Measurements from ENCODE around the gene TNRC6A.
"Not testable (repeated sequence)": the region's sequence is repeated elsewhere in the genome, so short reads cannot be mapped to it uniquely, and the experiment has no call there.

The TNRC6A gene

GRCh38 chr16:24846548-24847357 is 117.3 kb downstream of the TNRC6A start:
- no peak for DNase-seq

DNA sequence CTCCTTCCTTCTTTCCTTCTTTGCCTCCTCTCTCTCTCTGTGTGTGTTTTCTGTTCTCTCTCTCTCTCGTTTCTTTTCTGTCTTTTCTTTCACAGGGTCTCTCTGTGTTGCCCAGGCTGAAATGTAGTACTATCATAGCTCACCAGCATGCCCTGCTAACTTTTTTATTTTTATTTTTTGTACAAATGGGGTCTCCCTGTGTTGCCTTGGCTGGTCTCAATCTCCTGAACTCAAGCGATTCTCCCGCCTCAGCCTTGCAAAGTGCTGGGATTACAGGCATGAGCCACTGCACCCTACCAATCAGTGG is 117.9 kb downstream of the TNRC6A start:
- no peak for DNase-seq

- no peak for DNase-seq
These were observed 118.6 kb downstream of the TNRC6A start for GRCh38 chr16:24848065-24848464.

- no peak for DNase-seq
These were observed 120.2 kb downstream of the TNRC6A start for GRCh38 chr16:24849641-24850040.

DNA sequence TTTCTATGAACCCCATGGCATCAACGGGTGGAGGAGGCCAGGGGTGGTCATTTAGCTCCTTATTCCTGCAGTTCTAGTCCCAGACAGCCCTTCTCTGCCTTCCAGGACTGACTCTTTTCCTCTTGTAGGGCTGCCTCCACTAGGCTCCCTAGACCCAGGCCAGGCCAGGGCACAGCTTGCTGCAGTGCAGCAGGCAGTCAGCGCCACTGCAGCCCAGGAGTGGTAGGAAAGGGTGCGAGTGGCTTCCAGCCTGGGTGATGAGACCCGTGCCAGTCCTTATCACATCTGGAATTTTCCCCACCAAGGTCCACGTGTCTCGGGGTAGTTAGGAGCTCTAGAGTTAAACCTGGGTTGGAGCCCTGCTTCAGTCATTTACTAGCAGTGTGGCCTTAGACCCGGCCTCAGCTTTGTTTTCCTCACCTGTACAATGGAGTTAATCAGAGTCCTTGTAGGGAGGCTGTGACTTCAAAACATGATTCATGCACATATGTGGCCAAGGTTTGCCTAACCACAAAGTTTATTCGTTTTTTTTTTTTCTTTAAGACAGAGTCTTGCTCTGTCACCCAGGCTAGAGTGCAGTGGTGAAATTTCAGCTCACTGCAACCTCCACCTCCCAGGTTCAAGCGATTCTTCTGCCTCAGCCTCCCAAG is 121.0 kb downstream of the TNRC6A start:
- no peak for DNase-seq

GRCh38 chr16:24851700-24852099 is 122.2 kb downstream of the TNRC6A start:
- no peak for DNase-seq

GRCh38 chr16:24852281-24852721 is 122.8 kb downstream of the TNRC6A start:
- DNase-seq = no peak

DNA sequence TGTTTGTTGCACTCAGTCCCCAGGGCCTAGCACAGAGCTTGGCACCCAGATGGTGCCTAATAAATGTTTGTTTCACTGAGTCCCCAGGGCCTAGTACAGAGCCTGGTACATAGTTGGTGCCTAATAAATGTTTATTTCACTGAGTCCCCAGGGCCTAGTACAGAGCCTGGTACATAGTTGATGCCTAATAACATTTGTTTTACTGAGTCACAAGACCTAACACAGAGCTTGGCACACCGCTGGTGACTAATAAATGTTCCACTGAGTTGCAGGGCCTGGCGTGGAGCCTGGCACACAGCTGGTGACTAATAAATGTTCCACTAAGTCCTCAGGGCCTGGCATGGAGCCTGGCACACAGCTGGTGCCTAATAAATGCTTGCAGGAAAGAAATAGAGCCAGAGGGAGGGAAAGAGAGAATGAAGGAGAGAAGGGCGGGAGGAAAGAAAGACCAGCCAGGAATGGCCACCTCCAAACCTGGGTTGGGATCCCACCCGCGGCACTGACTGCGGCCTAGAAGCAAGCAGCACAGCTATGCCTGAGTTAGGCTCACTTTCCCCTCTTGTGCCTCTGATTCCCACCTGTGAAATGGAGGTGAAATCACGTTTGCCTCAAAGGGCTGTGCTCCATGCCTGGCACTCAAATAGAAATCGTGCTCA is 123.8 kb downstream of the TNRC6A start:
- no peak for DNase-seq

- DNase-seq = no peak
These were observed 124.4 kb downstream of the TNRC6A start for GRCh38 chr16:24853830-24854229.

GRCh38 chr16:24854607-24855171 is 125.2 kb downstream of the TNRC6A start:
- no peak for DNase-seq

DNA sequence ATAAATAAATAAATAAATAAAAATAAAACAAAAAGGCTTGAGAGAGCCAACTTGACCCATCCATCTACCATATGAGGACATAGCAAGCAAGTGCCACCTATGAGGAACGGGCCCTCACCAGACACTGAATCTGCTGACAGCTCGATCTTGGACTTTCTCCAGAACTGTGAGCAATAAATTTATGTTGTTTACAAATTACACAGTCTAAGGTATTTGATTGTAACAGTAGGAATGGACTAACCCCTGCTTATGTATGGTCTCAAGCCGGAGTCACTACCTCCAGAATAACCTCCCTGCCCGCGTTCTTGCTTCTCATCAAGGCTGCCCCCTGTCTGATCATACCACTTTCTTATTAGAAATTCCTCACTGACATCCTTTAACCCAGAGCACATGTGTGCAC is 126.2 kb downstream of the TNRC6A start:
- no peak for DNase-seq

- DNase-seq = not testable (repeated sequence)
These were observed 127.4 kb downstream of the TNRC6A start for GRCh38 chr16:24856871-24857270.

- peak; percentile 49 to 76 (median 59) for DNase-seq
These were observed 129.0 kb downstream of the TNRC6A start for GRCh38 chr16:24858219-24859041.

DNA sequence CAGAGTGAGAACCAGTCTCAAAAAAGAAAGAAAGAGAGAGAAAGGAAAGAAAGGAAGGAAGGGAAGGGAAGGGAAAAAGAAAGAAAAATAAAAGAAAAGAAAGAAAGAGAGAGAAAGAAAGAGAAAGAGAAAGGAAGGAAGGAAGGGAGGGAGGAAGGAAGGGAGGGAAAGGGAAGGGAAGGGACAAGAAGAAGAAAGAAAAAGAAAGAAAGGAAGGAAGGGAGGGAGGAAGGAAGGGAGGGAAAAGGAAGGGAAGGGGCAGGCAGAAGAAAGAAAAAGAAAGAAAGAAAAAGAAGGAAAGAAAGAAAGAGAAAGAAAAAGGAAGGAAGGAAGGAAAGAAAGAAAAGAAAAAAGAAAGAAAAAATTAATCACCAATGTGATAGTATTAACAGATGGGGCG is 132.0 kb downstream of the TNRC6A start:
- DNase-seq = no peak

DNA sequence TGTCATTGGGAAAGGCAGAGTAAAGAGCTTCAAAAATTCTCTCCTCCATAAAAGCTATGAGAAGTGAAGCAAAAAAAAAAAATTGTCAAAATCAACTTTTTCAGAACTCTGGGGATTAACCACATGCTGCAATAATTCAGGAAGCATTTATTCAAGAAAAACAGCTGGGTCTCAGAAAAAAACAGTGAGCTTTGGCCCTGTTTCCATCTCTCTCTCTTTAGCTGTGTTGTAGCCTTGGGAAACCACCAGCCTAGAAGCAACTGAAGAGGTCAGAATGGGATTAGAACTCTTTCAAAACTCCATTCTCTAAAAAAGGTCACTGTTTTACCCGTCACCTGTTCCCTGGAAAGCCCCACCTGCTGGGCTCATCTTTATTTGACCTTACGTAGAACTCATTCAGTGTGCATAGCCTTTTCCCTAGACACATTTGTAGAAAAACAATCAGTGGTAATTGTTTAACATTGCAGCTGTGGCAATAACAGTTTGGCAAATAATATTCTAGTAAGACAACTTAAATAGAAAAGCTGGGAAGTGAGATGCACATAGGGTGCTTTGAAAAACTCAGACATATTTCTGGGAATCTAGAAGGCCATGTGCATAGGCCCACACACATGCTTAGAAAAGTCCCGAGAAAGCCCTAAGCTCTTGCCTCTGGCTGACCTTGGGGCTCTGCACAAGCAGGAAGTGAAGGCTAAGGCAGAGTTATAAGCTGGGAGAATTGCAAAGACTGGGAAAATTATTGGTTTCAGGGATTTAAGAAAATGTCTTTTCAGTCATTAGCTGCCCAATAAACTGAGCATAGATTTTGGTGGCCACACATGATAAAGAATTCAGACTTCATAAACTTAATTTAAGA is 134.4 kb downstream of the TNRC6A start:
- no peak for DNase-seq

GRCh38 chr16:24869033-24869432 is 139.6 kb downstream of the TNRC6A start:
- no peak for DNase-seq

DNA sequence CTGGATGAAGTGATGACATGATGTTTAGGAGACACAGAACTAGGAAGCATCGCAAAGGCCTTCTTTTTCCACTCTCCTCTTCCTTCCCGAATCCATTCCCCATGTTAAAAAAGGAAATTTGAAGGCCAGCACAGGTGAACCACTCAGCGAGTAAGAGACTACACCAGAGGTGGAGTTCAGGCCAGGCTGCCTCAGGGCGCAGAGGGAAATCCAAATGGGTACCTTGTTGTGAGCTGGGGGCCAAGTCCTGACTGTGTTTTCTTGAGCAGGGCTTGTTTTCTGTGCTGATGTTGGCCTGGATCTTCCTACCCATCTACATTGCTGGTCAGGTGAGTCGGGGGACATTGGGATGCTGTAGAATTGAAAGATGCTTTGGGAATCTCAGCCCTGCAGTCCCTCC is 142.4 kb downstream of the TNRC6A start:
- DNase-seq = no peak

GRCh38 chr16:24873028-24873427 is 143.6 kb downstream of the TNRC6A start:
- no peak for DNase-seq

DNA sequence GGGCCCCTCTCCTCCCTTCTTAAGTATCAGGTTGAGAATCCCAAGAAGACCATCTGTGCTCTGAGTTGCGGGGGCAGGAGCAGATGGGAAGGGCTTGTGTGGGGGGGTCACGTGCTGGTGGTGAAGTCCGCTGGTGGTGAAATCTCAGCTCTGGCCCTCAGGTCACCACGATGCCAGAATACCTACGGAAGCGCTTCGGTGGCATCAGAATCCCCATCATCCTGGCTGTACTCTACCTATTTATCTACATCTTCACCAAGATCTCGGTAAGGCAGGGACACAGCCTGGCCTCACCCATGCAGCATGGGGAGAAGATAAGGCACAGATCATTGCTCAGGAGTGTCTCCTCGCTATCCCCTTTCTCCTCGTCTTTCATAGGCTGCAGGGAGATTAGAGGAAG is 146.0 kb downstream of the TNRC6A start:
- DNase-seq = no peak
